CD4-positive, alpha-beta T cell treated with Interleukin-12 subunit alpha and Interleukin-12 subunit beta, for 1 hour (primary cell): Measurements from ENCODE around the gene UBASH3B.
A peak's percentile ranks its signal among the peaks of the same experiment; 100 is the strongest.

Experiments used
- DNase-seq: peaks from one replicate; pipeline ENCODE4 v3.0.0-alpha.2; 2020

UBASH3B gene

DNA sequence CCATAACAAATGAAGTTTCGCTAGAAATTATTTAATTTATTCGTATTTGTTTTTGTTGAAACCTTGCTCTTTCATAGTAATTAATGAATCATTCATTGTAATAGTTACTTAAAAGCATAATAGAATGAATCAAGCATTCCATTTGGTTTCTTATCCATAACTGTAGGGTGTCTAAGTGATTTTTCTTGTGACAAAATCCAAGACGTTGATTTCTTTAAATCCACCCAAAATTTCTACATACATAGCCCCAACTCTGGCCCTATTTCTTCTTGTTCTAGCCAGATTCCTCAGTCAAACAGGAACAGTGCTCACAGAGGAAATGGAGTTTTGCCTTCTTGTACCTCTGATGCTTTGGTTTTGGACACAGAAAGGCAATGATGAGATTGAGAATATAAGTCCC is 25.5 kb downstream of the UBASH3B start:
- no peak for DNase-seq

DNA sequence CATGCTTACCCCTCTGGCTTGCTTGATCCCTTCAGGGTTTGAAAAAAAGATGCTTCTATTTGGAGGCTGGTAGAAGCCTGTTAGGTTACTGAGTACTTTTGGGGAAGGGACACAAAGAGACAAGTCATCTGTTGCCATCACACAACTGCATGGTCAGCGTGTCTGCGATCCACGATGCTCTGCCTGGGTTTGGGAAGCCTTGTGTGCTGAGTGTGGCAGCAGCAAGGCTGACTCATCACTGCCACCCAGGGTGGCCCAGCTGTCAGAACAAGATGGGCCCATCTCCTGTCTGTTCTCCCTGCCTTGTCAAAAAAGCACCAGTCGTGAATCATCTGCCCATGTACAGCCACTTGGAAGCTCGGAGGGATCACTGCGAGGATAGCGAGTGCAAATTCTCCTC is 26.2 kb downstream of the UBASH3B start:
- no peak for DNase-seq

DNA sequence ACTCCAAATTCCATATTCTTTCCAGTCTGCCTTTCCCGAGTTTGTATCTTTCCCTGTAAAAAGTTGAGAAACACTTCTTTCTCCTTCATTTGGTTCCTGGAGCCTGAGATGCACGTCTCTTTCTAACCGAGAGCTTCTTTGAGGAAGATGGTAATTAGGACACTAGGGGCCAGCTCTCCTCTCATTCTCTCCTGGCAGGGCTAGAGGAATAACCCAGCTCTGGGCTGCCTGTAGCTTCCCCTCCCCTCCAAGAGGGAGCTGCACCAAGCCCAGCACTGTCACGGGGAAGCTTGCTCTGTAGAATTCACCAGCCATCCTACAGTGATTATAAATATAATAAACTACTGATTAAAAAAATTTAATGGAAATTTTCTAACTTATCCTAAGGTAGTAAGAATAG is 26.9 kb downstream of the UBASH3B start:
- DNase-seq: no peak

DNA sequence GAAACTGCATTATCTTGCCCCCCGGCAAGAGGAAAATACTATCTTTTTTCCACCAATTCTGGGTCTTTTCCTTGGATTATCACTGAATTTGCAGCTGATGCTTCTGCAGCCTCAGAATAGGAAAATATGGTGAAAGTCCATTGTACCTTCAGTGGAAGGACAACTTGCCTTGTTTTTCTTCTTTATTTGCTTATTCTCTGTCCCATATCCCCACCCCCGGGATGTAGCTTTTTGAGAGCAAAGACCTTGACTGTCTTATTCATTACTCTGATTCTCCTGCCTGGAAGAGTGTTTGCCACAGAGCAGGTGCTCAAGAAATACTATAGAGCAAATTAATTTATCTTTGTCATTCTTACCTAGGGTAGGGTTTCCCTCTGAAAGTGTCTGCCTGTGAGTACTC is 29.5 kb downstream of the UBASH3B start:
- no peak for DNase-seq

DNA sequence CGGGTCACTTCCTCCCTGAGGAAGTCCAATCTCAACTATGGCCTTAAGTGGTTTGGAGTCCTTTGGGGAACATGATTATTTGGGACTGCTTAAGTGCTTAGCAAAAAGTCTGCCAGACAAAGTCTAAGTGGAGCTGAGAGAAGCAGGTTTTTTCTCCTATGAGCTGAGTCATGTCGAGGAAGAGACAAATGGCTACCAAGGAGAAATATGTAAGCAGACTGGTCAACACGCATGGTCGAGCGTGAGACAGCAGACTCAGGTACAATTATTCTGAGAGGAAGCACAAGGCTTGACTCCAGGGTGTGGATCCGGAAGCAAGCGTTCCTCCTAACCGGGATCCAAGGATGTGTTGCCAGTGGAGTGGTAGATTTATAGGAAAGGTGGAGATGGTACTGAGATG is 30.6 kb downstream of the UBASH3B start:
- no peak for DNase-seq

DNA sequence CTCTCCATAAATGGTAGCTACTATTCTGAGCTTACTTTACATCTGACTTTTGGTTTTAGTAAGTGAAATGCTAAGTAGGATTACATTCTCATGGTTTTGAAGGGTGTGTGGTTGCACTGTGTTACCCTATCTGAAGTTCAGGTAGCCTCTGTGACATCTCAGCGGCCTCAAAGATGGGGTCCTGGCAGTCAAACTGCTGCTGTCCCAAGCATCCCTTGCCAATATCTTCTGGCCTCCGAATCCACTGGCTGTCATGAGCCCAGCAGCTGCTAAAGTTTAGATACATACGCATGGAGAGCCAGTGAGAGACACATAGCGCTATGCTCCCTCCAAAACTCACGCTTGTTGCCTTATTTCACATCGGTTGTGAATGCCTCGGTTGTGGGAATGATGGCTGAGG is 34.9 kb downstream of the UBASH3B start:
- DNase-seq: no peak

DNA sequence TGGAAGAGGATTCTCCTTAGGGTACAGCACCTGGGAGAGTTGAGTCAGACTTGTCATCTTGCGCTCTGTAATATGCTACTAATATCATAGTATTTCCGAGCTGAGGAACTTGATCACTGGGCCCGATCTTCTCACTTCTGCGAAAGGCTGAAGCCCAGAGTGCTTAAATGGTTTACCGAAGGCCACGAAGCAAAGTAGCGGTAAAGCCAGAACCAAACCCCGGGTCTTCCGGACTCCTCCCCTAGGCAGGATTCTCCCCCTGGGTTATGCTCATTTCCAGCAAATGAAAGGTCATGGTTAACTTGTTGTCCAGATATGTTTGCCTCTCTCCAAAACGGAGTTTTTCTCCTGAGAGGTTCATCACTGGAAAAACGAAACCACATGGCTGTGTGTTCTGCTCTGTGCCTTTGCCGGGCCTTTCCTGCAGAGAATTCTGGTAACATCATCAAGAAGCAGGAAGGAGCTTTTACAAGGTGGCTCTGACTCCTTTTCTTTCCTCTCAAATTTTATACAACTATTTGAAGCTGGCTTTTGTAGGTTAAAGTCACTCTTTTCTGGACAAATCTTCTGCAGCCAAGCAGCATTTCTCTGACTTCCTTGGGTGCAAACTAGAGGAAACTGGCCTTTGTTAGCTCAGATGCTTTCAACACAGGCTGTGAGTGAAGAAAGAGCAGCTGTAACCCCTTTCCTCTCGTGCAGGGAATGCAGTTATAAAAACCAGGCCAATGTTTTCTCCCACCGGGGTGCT is 35.5 kb downstream of the UBASH3B start:
- peak; percentile 16 for DNase-seq

DNA sequence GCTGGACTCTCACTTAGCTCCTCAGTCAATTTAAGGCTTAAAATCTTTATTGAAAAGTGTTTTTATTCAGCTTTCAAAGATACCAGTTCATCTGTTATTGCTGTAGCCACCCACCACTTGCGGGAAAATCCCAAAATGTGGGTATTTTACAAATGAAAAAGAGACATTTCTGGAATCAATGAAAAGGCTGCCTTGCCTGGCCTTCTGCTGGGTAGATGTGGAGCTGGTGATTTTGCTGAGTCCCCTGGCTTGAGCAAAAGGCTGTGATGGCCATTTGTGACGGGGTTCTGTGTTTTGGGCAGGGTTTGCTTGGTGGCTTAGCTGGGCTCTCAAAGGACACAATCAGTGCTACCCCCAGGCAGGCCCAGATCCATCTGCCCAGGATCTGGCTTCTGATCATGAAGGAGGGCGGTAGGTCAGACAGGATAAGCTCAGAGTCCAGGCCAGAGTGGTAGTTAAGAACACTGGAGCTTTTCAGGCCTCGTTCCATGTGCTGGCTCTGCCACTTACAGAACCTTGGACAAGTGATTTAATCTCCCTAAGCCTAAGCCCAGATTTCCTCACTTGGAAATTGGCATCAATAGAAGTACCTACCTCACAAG is 36.1 kb downstream of the UBASH3B start:
- DNase-seq: no peak

DNA sequence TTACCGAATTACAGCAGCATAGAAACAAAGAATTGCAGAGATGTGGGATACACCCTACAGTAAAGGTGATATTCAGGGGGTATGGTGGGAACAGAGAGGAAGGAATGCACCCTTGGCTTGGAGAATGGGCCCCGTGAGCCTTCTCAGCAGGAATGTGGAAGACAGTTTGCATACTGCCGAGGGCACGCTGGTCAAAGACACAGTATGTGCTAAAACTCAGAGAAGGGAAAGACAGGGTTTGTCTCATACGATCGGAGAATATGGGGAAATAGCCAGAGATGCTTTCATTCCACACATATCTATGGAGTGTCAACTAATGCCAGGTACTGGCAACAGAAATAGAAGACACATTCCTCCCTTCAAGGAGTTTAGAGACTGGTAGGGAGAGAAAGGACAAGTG is 36.9 kb downstream of the UBASH3B start:
- no peak for DNase-seq

DNA sequence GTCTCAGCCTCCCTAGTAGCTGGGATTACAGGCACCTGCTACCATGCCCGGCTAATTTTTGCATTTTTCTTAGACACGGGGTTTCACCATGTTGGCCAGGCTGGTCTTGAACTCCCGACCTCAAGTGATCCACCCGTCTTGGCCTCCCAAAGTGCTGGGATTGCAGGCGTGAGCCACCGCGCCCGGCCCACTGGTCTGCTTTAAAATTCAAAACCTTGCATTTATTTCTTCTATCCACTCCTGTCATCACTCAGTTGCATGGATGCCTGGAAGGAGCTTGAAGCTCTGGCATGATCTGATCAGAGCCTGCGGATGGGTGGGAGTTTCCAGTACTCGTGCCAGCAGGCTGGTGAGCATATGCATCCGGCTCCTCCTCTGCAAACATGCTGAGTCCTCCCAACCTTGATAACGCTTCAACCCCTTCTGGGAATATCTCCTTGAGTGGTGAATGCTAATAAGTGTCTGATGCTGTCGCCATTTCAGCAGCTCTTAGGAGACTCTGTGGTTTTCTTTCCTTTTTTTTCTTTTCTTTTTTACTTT is 39.6 kb downstream of the UBASH3B start:
- DNase-seq: no peak

DNA sequence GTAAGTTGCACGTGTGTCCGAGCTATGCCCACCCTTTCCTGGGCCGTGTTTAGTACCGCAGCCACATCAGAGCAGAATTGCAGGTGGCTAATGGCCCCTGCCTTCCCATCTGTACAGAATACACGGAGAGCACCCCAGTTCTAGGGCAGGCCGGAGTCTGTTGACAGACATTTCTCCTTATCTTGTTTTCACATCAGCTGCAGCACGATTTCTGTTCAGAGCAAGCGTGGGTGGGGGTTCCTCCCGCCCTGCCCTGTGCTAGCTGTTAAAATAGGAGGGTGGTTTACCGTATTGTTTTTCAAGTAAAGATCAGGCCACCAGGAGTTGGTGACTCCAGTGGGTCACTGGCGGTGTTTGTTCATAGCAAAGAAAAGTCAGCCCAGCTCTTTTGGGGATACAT is 41.1 kb downstream of the UBASH3B start:
- peak; percentile 77 for DNase-seq

DNA sequence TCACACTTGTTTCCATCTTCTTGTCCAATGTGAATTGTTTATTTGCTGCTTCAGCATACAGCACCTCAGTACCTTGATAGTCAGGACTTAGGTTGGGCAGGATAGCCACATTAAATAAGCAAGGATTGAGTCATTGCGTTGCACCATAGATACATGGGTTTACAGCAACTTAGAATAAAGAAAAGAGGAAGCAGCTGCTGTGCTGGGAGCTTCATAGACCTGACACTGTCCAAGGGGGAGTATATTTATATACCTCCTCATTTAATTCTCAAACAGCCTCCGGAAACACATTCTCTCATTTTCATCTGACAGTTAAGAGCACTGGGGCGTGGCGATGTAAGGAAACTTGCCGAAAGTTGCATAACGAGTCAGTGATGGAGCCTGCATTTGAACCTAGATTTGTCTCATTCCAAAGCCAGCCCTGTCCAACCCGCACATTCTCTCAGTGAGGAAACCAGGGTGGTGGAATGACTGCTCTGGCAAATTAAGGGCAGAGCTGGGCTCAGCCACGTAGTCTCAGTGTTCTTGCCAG is 42.2 kb downstream of the UBASH3B start:
- peak; percentile 56 for DNase-seq

DNA sequence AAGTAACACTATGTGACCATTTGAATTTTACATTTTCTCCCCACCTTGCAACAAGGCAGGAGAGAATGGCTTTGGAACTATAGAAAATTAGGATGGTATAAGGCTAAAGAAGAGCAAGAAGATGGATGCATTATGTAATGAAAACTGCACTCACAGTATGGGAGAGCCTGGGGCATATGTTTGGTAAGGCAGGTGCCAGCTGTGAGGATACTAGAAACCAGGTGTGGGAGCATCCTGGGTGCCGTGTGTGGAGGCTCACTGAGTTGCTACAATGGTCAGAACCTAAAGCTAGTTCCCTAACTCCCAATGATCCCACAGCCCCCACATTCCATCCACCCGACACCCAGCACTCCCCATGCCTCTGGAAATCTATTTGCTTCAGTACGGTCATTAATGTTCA is 42.9 kb downstream of the UBASH3B start:
- DNase-seq: no peak

DNA sequence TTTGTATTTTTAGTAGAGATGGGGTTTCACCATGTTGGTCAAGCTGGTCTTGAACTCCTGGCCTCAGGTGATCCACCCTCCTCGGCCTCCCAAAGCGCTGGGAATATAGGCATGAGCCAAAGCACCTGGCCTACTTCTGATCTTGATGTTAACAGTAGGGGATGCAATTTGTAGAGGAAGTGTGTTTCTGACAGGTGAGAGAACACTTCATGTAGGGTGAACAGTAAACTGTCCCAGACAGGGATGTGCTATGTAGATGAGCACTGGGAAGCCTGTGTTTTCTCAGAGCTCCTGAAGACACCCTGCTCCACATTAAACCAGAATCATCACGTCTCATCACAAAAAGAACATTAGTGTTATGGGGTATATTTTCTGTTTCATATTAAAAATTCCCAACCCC is 45.1 kb downstream of the UBASH3B start:
- DNase-seq: no peak

DNA sequence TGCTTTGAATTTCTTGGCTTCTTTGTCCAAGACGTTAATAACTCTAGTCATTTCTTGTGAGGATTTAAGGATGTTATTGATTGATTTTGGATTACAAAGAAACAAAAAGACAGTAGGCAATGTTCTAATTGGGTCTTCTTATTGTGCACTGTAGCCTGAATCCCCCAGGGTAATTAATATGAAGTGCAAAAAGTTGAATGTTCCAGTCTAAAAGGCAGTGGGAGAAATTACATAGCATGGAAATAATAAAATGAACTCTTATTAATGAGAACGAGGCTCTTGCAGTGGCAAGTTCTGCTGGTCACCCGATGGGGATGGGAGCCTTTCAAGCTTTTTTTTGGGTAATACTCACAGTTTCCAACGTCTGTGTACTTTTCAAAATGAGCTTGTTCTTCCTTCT is 45.6 kb downstream of the UBASH3B start:
- no peak for DNase-seq

DNA sequence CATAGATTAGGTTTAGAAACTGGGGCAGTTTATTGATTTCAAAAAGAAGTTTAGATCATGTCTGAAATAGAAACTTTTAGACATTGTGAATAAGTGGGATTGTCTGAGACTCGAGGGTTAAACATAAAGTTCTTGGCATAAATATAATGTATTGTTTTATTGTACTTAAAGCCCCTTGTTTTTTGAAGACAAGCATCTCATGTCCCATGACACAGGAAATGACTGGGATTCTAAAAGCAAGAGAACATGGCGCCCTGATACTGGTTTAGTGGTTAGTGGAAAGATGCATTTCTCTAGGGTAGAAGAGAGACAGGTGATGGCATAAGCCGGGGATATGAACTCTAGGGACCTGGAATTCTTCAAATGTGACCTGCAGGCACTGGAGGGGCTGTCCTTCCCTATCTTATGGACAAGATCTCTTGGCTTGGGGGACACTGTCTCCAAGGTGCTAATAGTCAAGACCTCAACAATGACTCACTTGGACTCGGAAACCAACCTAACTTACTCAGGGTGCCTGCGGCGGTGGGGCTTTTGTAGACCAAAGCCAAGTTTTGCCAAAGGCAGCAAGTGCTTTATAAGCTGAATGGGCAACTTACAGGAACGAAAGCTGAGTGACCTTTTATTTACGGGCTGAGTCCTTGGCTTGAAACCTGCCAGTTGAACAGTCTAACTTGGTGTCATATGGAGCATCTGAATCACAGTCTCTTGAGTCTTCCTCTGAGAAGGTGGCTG is 48.2 kb downstream of the UBASH3B start:
- no peak for DNase-seq

DNA sequence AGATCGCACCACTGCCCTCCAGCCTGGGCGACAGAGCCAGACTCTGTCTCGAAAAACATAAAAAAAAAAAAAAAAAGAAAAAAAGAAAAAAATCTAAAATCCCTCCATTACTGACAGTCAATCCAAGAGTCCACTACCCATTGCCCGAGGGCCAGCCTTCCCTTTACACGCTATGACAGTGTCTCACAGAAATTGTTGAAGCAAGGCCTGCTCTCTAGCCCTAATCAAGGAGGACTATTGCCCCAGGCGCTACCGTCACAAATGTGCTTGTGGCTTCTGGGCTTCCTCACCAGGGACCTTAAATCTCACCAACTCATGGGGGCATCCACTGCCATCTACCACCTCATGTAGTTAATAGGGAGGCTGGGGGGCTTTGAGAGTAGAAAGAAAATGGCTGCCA is 49.9 kb downstream of the UBASH3B start:
- no peak for DNase-seq

DNA sequence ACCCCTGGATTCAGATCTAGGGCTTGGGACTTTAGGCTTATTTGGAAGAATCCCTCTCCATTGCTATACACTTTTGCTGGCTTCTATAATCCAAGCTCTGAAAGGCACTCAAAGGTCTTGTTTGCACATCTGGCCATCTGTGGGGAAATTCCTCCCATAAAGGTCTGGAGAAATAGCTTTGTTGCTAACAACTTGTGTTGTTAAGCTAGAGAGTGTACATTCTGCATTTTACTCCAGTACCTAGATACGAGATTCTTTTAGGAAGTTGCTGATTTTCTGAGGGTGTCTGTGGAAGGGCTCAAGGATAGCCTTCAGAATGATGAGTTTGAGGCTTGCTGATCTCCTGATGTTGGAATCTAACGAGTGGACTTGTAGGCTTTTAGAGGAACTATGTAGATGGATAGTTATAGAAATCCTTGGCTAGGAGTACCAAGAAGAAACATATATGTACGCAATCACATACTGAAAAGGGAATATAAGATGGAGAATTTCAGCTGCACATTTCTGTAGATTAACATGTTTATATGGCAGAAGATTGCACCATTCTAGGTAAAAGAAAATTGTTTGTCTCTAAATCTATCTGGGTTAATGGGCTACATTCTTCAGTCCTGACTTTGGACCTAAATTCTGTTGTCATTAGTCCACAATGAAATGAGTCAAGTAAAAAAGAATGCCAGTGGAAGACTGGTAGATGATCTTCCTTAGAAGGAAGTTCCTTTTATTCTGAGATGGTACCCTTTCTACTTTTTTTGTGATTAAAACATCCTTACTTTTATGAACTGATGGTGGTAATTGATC is 51.0 kb downstream of the UBASH3B start:
- no peak for DNase-seq

DNA sequence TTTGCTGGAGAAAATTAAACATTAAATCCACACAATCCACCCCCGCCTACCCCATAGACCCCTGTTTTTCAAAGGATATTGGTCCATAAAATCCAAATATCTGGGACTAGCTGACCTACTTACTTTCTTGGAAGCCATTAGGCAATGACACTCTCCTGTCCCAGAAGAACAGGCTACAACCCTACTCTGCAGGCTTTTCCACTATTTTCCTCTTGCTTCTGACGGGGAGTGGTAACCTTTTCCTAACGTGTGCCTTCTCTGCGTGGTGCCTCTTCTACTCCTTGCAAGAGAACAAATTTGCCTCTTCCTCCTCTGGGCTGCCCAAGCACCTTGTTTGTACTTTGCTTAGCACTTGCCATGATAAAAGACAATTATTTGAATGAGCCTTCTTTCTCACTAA is 51.6 kb downstream of the UBASH3B start:
- DNase-seq: no peak

DNA sequence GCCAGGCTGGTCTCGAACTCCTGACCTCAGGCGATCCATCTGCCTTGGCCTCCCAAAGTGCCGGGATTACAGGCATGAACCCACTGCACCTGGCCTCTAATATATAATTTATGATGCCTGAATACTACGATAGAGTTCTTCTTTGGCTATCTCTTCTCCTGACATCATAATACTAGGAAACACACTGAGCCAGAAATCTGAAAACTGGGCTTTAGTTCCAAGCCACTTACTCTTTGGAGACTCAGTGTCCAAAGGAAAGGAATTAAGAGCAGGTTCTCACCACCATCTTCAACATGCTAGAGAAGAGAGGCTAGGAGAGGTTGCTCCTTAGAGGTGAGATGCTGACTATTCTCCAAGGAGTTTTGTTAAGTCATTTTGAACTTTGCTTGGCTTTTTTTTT is 52.4 kb downstream of the UBASH3B start:
- no peak for DNase-seq

DNA sequence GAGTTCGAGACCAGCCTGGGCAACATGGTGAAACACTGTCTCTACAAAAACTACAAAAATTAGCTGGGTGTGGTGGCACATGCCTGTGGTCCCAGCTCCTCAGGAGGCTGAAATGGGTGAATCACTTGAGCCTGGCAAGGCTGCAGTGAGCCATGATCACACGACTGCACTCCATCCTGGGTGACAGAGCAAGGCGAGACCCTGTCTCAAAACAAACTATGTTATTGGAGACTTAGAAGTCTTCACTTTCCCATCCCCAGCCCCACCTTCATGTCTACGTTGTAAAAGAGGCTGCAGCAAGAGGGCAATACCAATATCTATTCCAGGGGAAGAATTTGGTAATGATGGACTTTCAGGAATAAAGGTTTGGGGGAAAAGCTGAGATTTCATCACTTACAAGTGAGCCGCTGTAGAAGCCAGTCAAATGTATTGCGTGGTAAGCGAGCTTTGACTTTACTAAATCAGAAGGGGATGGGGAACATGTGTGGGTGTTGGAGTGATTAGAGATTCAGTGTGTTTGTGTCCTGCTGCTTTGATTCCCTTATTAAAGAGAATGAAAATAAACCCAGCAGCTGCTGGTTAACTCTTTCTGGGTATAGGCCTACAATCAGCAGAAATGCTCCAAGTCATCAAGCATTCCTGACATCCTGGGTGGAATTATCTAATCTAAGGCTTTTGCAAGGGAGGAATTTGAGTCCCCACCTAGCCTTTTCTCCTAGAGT is 53.7 kb downstream of the UBASH3B start:
- DNase-seq: no peak

DNA sequence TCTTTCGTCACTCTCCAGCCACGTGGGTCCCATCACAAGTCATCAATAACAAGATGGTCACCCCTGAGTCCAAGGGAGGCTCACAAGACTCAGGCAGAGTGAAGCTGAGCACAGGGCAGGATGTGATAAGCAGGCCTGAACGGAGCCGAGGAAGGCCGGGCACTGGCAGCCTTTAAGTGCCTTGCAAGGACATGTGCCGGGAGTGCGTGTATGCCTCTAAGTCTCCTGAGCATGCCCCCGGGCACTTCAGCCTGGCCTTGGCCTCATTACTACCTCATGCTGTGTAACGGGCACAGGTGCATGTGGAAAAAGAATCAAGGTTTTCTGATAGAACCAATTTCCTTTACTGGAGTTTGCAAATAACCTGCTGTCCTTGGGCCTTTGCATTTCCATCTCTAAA is 55.8 kb downstream of the UBASH3B start:
- DNase-seq: no peak
